Stimulated activated CD4-positive, alpha-beta T cell treated with anti-CD3 and anti-CD28 coated beads, Interleukin-4, amount 100 ng/mL, for 48 hours (primary cell): Measurements from ENCODE around the gene PLEKHG1.

Experiments
- DNase-seq, 2 donors: peaks; one replicate each; pipeline ENCODE4 v3.0.0-alpha.2; 2020; ENCODE audit warnings: low read depth in 2 of 2

The PLEKHG1 gene

DNA sequence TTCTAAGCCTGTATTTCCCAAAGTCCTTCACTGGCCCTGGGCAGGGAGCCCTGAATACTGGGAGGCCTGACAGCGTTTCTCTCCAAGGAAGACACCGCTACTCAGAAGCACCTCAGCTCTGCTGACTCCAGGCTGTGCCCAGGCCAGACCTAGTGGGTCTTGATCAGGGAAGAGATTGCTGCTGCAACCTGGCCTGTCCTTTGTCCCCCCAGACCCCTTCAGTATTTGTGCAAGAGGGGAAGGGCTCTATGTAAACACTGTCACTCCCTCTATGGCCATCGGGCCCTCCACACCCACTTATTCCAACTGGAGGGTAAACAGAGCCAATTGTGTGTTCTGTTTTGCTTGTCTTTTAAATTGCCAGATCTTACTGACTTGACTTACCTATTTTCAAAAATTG lies 20.6 kb downstream of the PLEKHG1 start:
- DNase-seq = no peak

DNA sequence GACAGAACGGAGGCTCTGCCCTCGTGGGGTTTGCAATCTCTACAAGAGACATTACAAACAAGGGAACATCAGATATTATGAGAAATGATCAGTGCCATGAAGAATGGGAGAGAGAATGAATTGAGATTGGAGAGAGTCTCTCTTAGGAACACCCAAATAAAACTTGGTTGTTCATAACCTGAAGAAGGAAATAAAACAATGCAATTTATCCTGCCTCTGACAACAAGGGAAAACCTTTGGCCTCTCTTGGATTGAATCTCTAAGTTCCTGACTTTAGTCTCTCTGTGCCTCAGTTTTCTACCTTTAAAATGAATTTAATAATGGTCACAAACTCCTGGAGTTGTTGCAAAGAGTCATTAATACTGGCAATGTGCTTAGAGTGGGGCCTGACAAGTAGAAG lies 21.1 kb downstream of the PLEKHG1 start:
- DNase-seq = no peak

DNA sequence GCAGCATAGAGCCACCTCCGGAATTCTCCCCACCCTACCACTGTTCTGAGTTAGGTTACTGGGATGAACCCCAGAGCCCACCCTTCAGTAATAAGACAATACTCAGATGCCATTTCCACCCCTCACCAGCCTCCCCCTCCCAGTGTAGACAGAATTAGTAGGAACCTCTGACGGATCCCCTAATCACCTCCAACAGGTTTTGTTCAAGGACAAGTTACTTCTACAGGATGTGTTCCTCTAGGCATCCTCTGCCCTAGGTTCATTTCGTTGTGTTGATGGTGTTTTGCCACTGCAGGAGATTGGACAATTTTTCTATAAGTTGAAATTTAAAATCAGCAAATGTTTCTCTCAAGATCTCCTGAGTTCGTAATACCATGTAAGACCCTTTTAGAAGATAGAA lies 22.8 kb downstream of the PLEKHG1 start:
- no peak for DNase-seq

DNA sequence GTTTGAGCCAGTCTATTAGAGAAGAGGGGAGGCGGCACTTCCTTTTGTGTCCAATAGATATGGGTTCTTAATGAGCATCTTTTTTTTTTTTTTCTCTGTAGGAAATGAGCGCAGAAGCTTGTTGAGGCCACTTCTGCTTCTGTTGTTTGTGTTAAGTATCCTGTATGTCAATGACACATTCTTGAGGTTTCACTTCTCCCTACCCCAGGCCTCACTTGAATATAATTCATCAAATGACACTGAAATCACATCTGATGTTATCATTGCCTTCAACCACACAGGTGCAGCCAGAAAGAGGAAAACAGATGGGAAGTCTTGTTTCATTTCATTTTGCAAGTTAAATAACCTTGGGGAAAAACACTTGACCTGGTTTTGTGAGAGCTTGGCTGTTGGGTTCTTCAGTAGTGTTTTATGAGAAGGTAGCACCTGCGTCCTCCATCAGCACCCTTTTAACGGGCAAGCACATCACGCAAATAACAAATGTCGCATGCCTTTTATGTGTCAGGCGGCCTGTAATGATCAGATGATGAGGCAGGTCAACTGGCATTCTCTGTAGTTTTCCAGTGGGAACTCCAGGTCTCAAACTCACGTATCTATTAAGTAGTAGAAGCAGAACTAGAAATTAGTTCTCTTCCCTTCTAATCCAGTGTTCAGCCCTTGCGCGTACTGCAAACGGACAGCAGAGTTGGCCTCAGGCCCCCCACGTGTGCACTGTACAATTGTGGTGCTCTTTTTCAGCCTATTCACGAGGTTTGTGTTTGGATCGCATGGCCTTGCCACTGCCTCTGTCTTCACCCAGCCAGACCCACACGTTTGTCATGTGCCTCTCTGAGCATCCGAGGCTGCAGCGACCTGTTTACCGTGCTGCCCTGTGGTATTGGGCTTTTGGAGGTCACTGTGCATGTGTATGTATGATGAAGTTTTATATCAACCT lies 23.5 kb downstream of the PLEKHG1 start:
- no peak for DNase-seq

DNA sequence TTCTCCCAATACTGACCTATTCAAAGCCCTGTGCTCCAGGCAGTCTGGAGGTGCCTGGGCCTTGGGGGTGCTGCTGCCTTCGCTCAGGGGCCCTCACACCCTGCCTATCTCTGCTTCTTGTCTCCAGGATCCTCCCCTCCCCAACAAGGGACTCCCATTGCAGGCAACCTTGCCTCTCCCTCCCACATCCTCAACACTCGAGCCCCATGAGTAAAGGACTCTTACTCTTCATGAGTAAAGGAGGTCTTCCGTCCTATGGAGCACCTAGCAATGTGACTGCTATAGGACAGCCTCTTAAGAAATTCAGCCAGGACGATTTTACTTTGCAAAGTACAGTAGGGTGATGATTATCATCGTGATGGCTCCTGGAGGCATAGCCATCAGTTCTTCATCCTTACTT lies 24.5 kb downstream of the PLEKHG1 start:
- DNase-seq = no peak

DNA sequence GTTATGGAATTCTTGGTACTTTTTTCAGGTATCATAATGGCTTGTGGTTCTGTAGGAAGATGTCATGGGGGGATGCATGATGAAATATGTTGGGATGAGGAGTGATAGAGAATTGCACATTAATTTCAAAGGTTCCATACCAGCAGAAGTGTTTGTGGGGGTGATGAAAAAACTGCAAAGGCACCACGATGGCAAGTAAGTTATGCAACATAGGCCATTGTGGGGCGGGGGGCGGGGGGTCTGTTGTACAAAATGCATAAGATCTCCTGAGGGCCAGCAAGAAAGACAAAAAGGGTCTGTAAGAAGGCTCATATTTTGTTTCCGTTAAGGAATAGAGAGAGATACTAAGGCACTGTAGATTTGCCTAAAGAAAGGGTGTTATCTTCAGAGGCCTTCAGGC lies 26.2 kb downstream of the PLEKHG1 start:
- DNase-seq = no peak

DNA sequence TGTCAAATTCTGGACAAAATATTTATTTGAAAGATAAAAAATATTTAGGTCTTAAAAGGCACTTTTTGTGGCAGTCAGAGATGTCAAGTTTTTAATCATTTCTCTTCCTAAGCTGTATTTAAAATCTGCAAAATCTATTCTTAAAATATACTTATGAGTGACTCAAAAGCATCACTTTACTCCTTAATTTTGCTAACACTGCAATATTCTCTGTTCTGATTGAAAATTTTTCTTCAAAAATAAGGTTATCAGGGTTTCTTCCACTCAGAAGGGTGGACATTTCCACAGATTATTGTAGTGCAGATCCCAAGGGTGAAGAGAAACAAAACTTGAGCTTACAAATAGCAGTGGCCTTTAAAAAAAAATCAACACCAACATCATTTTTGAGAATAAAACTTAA lies 27.5 kb downstream of the PLEKHG1 start:
- DNase-seq = no peak

DNA sequence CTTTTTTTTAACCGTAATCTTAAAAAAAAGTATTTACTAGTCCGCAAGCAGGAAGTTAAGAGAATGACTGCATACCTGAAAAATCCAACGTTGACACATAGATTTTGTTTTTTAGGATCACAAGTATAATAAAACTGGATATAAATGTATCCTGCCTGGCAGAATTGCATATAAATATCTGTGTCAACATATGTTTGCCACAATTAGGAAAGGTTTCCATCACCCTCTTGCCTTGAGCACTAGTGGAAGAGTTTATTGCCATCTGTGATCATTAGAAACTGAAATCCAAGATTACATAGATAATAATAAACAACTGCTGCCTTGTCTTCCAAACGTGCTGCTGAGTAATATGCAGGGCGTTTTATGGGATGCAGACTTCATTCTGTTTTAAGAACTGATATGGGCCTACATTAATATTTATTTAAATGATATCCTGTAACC lies 27.9 kb downstream of the PLEKHG1 start:
- DNase-seq = no peak

DNA sequence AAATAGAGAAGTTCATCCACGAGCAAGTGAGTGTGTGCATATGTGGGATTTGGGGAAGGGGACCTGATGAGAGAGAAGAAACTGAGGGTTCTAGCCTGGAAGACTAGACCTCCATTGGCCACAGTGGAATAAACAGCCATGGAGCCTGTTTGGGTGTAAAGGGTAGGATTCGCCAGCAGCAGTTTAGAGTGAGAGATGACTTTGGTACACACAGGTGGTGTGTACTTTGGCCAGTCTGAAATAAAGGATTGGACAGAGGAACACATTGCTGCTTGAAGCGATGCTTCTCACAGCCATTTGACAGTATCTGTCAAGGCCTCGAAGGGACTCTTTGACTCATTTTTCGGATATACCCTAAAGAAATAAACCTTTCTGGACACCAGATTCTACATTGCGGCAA lies 29.2 kb downstream of the PLEKHG1 start:
- DNase-seq = no peak

DNA sequence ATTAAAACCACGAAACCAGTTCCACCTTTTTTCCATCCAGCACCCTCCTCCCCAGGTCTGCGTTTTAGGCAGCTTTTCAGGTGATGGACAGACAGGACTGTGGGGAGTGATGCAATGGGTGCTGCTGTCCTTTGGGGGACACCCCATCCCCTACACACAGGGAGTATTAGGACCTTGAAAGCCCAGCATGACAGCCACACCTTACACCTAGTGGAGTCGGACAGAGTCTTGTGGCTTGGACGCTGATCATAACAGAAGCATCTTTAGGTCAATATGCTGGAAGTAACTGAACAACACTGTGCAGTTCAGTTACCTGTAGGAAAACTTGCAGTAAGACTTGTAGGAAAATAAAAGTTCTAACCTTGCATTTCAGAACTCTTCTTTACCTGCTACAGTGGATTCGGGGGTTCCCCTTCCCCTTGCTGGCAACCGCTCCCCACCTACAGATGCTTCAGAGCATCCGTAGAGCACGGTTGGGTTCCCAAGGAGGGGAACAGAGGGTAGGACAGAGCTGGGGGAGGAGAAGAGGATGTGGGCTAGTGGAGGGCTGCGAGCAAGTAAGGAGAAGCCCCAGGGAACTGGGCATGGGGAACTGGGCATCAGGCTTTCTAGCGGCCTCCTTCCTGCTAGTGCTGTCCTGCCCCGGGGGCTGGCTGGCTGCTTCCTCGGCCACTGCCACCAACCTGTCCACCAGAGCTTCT lies 31.7 kb downstream of the PLEKHG1 start:
- DNase-seq = no peak

DNA sequence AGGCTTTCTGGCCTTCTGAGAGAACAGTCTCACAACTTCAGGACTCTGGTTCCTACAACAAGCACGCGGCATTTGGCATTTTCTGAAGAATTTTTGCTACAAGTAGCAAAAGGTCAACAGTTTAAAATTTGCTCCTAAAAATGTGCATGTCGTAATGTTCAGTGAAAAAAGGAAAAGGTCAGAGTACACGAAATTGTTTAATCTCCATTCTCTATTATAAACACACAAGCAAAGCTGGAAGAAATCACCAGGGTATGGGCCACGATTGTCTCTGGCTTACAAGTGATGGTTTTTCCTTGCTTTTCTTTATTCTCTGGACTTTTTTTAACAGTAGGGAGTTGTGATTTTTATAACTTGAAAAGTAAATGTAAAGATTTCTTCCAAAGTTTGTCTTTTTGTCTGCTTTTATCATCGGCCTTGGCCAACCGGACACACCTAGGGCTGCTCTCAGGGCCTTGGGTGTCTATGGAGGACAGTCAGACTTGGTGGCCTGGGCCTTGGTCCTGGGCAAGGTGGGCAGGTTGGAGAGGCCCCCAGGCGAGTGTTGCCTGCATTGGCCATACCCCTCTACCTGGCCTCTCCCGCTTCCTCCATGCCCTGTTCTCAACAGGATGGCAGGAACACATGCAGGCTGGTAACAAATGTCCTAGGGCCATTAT lies 32.4 kb downstream of the PLEKHG1 start:
- DNase-seq = no peak

DNA sequence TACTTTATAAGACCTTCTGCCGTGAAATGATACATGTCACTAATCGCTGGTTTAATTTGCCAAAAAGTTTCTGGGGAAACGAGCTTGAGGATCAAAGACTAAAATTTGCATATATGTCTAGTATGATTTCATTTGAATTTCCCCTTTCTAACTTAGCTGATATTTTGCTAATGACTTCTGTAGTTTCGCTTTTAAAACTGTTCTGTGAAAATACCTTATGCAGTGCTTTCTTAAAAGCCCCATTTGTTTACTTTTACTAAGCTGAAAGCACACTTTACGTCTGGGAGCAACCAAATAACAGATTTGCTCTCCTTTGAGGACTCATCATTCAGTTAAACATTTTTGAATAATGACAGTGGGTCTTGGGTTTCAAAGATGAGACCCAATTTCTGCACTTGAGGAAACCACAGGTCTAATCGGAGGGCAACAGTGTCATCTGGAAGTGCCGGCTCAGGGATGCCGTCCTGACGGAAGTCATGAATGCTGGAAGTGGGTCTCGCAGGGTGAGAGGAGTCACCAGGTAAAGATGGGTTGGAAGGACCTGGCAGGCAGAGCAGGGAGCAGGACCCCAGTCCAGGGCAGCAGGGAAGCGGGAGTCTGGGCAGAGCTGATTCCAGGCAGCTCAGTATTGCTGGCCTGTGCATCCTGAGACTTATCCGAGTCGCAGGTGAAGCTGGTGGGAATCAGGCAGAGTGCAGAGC lies 33.2 kb downstream of the PLEKHG1 start:
- no peak for DNase-seq

DNA sequence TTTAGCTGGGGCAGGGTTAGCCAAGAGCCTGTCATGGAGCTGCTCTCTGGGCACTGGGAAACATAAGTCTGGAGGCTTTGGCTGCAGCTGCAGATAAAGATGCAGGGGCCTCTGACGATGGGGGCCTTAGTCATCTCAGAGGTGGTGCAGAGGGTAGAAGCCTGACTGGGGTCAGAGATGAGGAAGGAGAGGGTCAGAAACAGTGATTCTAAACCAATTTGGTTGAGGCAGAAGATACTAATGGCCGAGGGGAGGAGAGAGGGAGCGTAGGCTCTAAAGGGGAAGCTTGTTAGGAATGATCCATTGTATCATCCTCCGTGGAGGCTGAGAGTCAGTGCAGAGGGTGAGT lies 33.8 kb downstream of the PLEKHG1 start:
- DNase-seq = no peak

DNA sequence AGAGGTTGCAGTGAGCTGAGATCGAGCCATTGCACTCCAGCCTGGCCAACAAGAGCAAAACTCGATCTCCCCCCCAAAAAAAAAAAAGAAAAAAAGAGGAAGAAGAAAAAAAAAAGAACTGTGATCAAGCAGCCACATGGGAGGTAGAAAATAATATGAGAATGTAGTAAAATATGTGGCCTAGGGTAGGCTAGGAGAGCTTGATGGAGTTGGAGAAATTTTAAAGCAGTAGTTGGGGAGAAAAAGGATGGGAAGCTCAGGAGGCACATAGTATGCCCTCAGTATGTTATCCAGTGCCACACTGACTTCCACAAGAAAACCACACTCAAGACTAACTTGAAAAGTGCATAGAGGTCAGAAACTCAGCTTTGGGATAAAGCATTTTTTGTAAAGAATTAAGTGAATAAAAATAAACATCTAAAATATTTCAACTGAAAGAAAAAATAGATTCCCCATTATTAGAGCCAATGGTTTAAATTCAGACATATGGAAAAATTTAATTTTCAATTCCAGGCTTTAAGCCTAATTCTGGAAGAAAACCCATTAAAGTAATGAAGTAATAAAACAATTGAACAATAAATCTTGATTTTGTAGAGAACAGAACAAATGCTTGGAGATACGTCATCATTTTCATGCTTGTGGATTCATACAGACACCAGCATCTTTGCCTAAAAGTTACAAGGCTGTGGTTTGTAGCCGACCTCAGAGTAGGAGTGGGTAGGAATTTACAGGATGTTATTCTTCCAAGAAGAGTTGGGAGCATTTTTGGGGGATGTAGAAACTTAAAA lies 34.7 kb downstream of the PLEKHG1 start:
- no peak for DNase-seq

DNA sequence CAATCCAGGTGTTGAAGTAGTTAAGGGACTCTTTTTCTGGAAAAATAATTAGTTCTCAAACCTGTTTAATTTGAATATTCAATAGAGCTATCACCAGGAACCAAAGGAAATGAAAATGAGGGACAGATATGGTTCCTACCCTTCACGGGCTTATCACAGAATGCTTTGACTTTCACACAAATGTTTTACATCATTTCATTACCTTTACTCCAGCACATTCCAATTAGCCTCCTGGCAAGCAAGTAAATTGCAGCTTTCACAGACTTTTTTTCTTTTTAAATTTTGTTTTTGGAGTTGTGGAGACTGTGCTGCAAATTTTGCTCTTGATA lies 35.2 kb downstream of the PLEKHG1 start:
- DNase-seq = no peak

DNA sequence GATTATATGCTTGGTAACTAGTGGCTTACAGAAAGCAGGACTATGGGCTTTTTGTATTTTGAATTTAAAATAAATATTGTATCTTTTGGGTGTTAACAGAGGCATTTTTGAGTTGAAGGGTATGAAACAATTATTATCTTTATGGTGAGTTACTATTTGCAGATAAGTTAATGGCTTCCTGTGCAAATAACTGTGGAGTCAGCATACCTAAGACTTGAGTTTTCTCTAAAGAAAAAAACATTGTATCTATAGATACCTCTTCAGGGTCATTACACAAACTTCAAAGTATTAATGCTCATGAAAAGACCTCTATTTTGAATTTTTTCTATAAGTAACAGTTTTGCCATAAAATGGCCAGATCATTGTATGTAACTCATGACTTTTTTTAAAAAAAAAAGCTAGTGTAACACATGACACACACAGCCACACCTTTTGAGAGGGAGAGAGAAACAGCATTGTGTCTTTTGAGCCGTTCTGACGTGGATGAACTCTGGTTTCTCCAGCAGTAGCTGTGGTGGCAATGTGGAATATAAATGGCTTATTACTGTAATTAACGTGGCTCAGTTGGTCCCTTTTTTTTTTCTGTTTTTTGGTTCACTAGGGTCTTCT lies 36.3 kb downstream of the PLEKHG1 start:
- no peak for DNase-seq

DNA sequence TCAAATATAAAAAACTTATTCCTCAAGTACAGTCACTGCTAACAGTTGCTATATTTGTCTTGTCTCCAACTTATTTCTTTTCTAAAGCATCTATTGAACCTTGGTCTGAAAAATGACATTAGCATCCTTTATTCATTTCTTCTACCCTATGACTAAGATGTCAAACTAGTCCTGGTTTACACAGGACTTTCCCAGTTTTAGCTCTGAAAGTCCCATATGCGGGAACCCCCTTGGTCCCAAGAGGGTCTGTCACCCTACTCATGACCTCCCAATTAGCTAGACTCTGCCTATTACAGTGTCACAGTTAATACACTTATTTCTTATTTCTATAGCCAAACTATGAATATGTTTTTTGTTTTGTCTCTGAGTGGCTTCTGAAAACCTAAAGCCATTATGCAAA lies 37.1 kb downstream of the PLEKHG1 start:
- no peak for DNase-seq

DNA sequence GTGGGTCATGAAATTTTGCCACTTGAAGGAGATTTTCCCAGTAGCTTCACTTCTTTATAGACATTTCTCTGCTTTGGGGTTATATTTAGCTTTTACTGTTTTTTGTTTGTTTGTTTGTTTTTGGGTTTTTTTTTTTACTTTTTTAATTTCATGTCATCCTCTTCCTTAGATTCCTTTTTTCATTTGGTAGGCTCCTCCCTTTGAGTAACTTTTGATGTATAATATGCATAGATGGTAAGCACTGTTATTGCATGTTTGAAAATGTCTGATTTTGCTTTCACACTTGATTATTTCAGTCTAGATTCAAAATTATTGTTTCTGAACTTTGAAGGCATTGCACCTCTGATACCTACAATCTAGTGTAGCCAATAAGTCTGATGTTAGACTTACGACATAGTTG lies 37.6 kb downstream of the PLEKHG1 start:
- DNase-seq = no peak

DNA sequence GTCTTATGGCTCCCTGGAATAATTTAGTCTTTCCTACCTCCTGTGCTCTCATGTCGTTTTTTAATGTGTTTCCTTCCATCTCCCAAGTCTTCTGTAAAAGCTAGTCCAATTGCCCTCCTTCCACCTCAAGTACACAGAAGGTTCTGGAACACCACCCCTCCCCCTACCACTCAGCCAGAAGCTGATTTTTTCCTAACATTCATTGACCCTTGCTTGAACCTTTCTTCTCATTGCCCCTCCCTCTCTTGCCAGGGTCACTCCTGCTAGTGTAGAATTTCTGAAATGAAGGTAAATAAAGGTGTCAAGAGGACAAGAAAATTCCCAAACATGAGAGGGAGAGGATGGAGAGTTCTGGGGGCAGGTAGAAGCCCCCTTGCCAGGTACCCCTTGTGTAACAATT lies 38.6 kb downstream of the PLEKHG1 start:
- no peak for DNase-seq

DNA sequence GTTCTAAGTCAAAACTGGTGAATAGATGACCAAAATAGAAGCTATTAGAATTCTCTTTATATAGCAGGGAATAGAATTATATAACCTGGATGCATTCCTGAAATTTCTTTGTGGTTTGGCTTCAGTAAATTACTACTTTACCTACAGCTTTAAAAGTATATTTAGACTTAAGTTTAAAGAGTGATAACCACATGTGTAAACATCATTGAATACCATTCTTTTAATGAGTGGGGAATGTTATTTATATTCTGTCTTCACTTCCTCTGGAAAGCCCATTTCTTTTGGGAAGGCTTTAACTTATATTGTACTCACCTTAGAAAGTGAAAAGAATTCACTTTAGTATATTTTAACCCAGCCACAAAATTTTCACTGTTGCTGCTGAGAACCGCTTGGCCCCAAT lies 39.1 kb downstream of the PLEKHG1 start:
- DNase-seq = no peak

DNA sequence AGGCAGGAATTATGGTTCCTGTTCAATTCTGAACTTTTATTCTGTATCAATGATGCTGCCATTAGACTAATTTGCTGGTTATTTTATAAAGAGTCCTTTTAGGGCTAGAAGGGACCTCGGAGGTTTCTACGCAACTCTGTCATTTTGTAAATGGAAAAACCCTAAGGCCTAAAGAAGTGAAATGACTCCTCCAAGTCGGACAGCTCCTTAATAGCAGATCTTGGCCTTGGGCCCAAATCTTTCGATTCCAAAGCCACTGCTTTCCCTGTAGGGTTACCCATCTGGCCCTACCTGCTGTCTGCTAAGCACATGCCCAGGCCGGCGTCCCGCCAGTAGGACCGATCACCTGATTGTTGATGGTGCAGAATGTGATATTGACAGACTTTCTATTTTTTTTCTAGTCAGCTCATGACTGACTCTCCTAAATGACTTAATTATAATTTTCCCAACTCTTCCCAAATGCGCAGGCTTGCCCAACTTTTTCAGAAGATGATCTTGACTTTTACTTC lies 40.2 kb downstream of the PLEKHG1 start:
- DNase-seq = no peak
